ENCODE results near the gene DAZAP1.

- TF ChIP-seq CTCF (conservative IDR thresholded peaks at IDR 0.05; ENCODE audit: low read depth, low read length) (no peak), EZH2 (IDR thresholded peaks at IDR 0.05; ENCODE audit: borderline replicate concordance, low read depth, low read length, poor library complexity, severe bottlenecking) (no peak)
These were observed 44.8 kb downstream of the DAZAP1 start for GRCh38 chr19:1451916-1452801.
